Measurements from ENCODE around the gene VEGFC. TPM values are rescaled to one million over a fixed set of nuclear protein-coding genes. Genes with fewer than 3 reads are reported as not detected.

VEGFC gene
- total RNA-seq, 1 experiment from 2014 or later = not detected

- CTCF ChIA-PET = no interaction called here
- Mint-ChIP-seq H3K27me3 (ENCODE audit: insufficient read depth, unreplicated experiment) (peaks cover 2% of the 10 kb centered on the region), H3K36me3 (ENCODE audit: insufficient read depth, unreplicated experiment) (no peaks in the 10 kb centered on the region), H3K9me3 (ENCODE audit: unreplicated experiment) (no peaks in the 10 kb centered on the region), H3K4me3 (ENCODE audit: unreplicated experiment) (no peak overlapping the region), H3K4me1 (ENCODE audit: low read depth, unreplicated experiment) (no peaks in the 10 kb centered on the region), H3K27ac (ENCODE audit: unreplicated experiment) (no peak overlapping the region)
- Histone ChIP-seq H3K4me1 (no peaks in the 10 kb centered on the region), H3K27me3 (replicated peaks; ENCODE audit: control insufficient read depth, insufficient read depth, low read length) (no peaks in the 10 kb centered on the region), H3K9me3 (no peaks in the 10 kb centered on the region), H3K36me3 (ENCODE audit: control insufficient read depth, insufficient read depth, low read length) (no peaks in the 10 kb centered on the region), H3K4me3 (ENCODE audit: low read depth, low read length) (no peak overlapping the region)
- intact Hi-C loops (cut with micrococcal nuclease; ENCODE audit: unreplicated experiment) = no loop called here
- POLR2A ChIA-PET = no interaction called here
- no peak for DNase-seq
- TF ChIP-seq CTCF (IDR thresholded peaks at IDR 0.05; ENCODE audit: insufficient read depth in 1 of 2, low read depth in 1 of 2, low read length in 1 of 2, severe bottlenecking in 1 of 2, unreplicated experiment in 1 of 2) = no peak
- BruUV-seq (replicated peaks) = no TSS peak
Measured at GRCh38 chr4:176791591-176792325, 964 bp downstream of the VEGFC start.

DNA sequence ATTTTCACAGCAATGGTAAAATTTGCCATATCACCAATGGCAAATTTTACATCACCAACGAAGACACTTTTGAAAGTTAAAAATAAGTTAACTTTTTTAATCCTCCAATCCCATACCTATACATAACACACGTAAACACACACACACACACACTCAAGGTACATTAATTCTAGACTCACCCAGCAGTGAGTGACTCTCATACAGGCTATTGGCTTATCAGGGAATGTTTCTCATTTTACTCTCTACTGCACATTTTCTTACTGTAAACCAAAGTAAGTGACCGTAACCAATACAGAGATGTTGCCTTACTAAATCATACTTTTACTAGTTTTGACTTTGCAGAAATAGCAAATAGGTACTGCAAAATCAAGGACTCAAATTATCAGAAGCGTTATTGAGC is 2.3 kb downstream of the VEGFC start:
- intact Hi-C loops (cut with micrococcal nuclease; ENCODE audit: unreplicated experiment) = loop anchor here (1.0 kb wide), 1 partner anchor 257 kb away; no protein-coding TSS in a partner anchor
- ChIA-PET CTCF (no interaction called here), POLR2A (no interaction called here)
- Mint-ChIP-seq H3K4me3 (ENCODE audit: unreplicated experiment) (no peak overlapping the region), H3K27ac (ENCODE audit: unreplicated experiment) (no peak overlapping the region), H3K27me3 (ENCODE audit: insufficient read depth, unreplicated experiment) (peaks cover 2% of the 10 kb centered on the region), H3K9me3 (ENCODE audit: unreplicated experiment) (no peaks in the 10 kb centered on the region), H3K4me1 (ENCODE audit: low read depth, unreplicated experiment) (no peaks in the 10 kb centered on the region), H3K36me3 (ENCODE audit: insufficient read depth, unreplicated experiment) (no peaks in the 10 kb centered on the region)
- no peak overlapping the region for H3K4me3 ChIP-seq (ENCODE audit: low read depth, low read length)
- BruUV-seq (replicated peaks) = no TSS peak
- H3K9me3 ChIP-seq = no peaks in the 10 kb centered on the region
- H3K27me3 ChIP-seq (replicated peaks; ENCODE audit: control insufficient read depth, insufficient read depth, low read length) = no peaks in the 10 kb centered on the region
- no peak for TF ChIP-seq CTCF (IDR thresholded peaks at IDR 0.05; ENCODE audit: insufficient read depth in 1 of 2, low read depth in 1 of 2, low read length in 1 of 2, severe bottlenecking in 1 of 2, unreplicated experiment in 1 of 2)
- DNase-seq = no peak
- H3K4me1 ChIP-seq = no peaks in the 10 kb centered on the region
- no peaks in the 10 kb centered on the region for H3K36me3 ChIP-seq (ENCODE audit: control insufficient read depth, insufficient read depth, low read length)

DNA sequence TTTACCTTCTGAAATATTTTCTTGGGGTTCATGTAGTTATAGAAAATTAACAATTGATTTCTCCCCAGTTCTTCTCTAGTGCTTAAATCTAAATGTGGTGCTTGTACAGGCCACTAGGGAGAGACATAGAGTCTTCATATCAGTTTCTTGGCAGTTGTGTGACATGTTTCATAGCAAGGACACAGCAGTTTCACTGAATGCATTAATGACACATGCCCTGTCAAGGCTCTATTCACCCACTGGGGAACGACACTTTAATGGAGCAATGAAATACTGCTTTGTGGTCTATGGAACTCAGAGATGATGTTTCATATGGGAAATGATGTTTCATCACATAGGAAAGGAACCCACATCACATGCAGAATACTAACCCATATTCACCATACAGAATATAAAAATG is 2.8 kb downstream of the VEGFC start:
- peak; percentile 39 to 43 for TF ChIP-seq CTCF (IDR thresholded peaks at IDR 0.05; ENCODE audit: insufficient read depth in 1 of 2, low read depth in 1 of 2, low read length in 1 of 2, severe bottlenecking in 1 of 2, unreplicated experiment in 1 of 2)
- Mint-ChIP-seq H3K9me3 (ENCODE audit: unreplicated experiment) (no peaks in the 10 kb centered on the region), H3K36me3 (ENCODE audit: insufficient read depth, unreplicated experiment) (no peaks in the 10 kb centered on the region), H3K27ac (ENCODE audit: unreplicated experiment) (no peak overlapping the region), H3K4me1 (ENCODE audit: low read depth, unreplicated experiment) (no peaks in the 10 kb centered on the region), H3K27me3 (ENCODE audit: insufficient read depth, unreplicated experiment) (peaks cover 2% of the 10 kb centered on the region), H3K4me3 (ENCODE audit: unreplicated experiment) (no peak overlapping the region)
- Histone ChIP-seq H3K36me3 (ENCODE audit: control insufficient read depth, insufficient read depth, low read length) (no peaks in the 10 kb centered on the region), H3K4me3 (ENCODE audit: low read depth, low read length) (no peak overlapping the region), H3K27me3 (replicated peaks; ENCODE audit: control insufficient read depth, insufficient read depth, low read length) (no peaks in the 10 kb centered on the region), H3K4me1 (no peaks in the 10 kb centered on the region), H3K9me3 (no peaks in the 10 kb centered on the region)
- intact Hi-C loops (cut with micrococcal nuclease; ENCODE audit: unreplicated experiment) = loop anchor here (1.0 kb wide), 1 partner anchor 257 kb away; no protein-coding TSS in a partner anchor
- BruUV-seq (replicated peaks) = no TSS peak
- ChIA-PET CTCF (no interaction called here), POLR2A (no interaction called here)
- peak in 1 of 2 experiments; percentile 2 for DNase-seq
